Right cardiac atrium (tissue), 5 donors: ENCODE measurements around the gene SULT2B1. TPM values are rescaled to one million over a fixed set of nuclear protein-coding genes. Genes with fewer than 3 reads are reported as not detected.
"Not testable (repeated sequence)": the region's sequence is repeated elsewhere in the genome, so short reads cannot be mapped to it uniquely, and the experiment has no call there.

Source experiments
- ATAC-seq, 2 donors: fragments of 200-7000 bp; cut with Tn5 transposase; one replicate each; pipeline versions ENCODE4 v1.8.0 to v1.9.1; 2020; ENCODE audit warnings: moderate library complexity in 2 of 2, mild to moderate bottlenecking in 1 of 2
- DNase-seq, 3 donors: peaks; one replicate each; pipeline ENCODE4 v3.0.0-alpha.2; 2020
- H3K27ac ChIP-seq: one replicate; pipeline ENCODE4 v1.5.1; 2013; ENCODE audit warnings: mild to moderate bottlenecking, low read length, control low read depth, moderate library complexity
- H3K27me3 ChIP-seq: one replicate; pipeline ENCODE4 v1.6.1; 2013; ENCODE audit not compliant: control insufficient read depth, insufficient read depth
- H3K4me1 ChIP-seq: one replicate; pipeline ENCODE4 v1.6.1; 2013; ENCODE audit warnings: low read length; ENCODE audit not compliant: control insufficient read depth, insufficient read depth
- H3K4me3 ChIP-seq: one replicate; pipeline ENCODE4 v1.5.1; 2013; ENCODE audit warnings: low read length, control low read depth
- H3K9me3 ChIP-seq: one replicate; pipeline ENCODE4 v1.6.1; 2013; ENCODE audit warnings: low read length; ENCODE audit not compliant: control insufficient read depth
- WGBS: extraction: QIAGEN DNeasy Blood & Tissue Kit; methylation state at CpG from one replicate; pipeline ENCODE4 v1.1.7; 2013; 5-methylcytosine and 5-hydroxymethylcytosine counted together
- intact Hi-C, 4 donors: fragments of 100-400 bp; cut with DNase I; formaldehyde crosslinking; loops; one replicate each; pipeline versions ENCODE4 v1.11.0 to v1.14.0; 2022 to 2023
- polyA plus RNA-seq: library from polyadenylated mRNA; stranded (reverse); fragments of 200-250 nt; gene quantifications from one replicate; pipeline ENCODE4 v1.2.3, GENCODE V29; 2013
- total RNA-seq, 4 donors: library from RNA; stranded (reverse); fragmentation: NEBNext Ultra II Directional; extraction: Animal tissue kit (Norgen Biotek cat#: 25700); gene quantifications; one replicate each; pipeline ENCODE4 v1.2.1, GENCODE V29; 2021
- donor health status: healthy with polysubstance abuse.
- donor health status: DM: no; HTN: yes; CAD: no.
- donor health status: DM: no; HTN: no; CAD: no.
- donor health status: DM: no; HTN: yes; CAD: no; lungs with severe emphysema.
- donor health status: DM: yes; HTN: yes; CAD: no.

Gene SULT2B1
- total and polyA plus RNA-seq, 5 donors, result 0.14 to 0.76 (median 0.25) TPM; not detected in 2

- Histone ChIP-seq H3K4me1 (no peaks in the 10 kb centered on the region), H3K27ac (no peak overlapping the region), H3K4me3 (peak overlapping the region; percentile 43), H3K9me3 (no peaks in the 10 kb centered on the region), H3K27me3 (no peaks in the 10 kb centered on the region)
- DNase-seq (peak; percentile 31 to 74 (median 66)), ATAC-seq (no peak)
- intact Hi-C loops, result no loop called here
- WGBS, result 55% methylated on average over 24 of the region's 24 CpGs
Measured at GRCh38 chr19:48624791-48625723, 73.1 kb downstream of the SULT2B1 start.

DNA sequence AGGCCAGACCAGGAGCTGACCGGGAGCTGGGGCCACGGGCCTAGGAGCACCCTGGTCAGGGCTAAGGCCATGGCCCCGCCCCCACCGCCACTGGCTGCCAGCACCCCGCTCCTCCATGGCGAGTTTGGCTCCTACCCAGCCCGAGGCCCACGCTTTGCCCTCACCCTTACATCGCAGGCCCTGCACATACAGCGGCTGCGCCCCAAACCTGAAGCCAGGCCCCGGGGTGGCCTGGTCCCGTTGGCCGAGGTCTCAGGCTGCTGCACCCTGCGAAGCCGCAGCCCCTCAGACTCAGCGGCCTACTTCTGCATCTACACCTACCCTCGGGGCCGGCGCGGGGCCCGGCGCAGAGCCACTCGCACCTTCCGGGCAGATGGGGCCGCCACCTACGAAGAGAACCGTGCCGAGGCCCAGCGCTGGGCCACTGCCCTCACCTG, 73.9 kb downstream of the SULT2B1 start:
- Histone ChIP-seq H3K27me3 (no peaks in the 10 kb centered on the region), H3K4me1 (no peaks in the 10 kb centered on the region), H3K27ac (no peak overlapping the region), H3K9me3 (no peaks in the 10 kb centered on the region), H3K4me3 (no peak overlapping the region)
- ATAC-seq (no peak), DNase-seq (peak; percentile 34 to 73 (median 66))
- whole genome bisulfite sequencing, result 94% methylated on average over 30 of the region's 30 CpGs
- intact Hi-C loops, result no loop called here

DNA sequence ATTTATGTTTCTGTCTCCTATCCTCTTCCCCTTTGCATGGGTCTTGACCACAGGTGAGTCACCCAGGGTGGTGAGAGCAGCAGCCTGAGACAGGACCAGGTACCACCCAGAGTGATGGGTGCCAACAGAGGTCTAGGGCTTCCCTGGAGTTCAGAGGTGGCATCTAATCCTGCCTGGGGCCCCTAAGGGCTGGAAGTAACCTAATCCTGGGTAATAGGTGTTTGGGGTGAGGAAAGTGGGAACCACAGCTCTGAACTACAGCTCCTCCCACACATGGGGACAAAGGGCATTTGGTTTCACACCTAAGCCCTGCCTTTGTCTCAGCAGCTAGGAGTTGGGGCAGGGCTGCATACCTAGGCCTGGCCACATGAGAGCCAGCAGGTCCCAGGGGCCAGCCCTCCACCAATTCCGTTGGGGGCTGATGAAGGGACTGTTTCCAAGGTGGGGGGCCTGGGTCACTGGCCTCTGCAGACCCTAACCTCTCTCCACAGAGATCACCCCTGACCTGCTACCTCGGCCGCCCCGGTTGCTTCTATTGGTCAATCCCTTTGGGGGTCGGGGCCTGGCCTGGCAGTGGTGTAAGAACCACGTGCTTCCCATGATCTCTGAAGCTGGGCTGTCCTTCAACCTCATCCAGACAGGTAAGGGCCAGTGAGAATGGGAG, 75.4 kb downstream of the SULT2B1 start:
- H3K27me3 ChIP-seq, result no peaks in the 10 kb centered on the region
- ATAC-seq (no peak), DNase-seq (no peak)
- no peak overlapping the region for H3K4me3 ChIP-seq
- no peak overlapping the region for H3K27ac ChIP-seq
- no peaks in the 10 kb centered on the region for H3K9me3 ChIP-seq
- WGBS, result 78% methylated on average over 6 of the region's 6 CpGs
- intact Hi-C loops, result no loop called here
- peaks cover 2% of the 10 kb centered on the region for H3K4me1 ChIP-seq

DNA sequence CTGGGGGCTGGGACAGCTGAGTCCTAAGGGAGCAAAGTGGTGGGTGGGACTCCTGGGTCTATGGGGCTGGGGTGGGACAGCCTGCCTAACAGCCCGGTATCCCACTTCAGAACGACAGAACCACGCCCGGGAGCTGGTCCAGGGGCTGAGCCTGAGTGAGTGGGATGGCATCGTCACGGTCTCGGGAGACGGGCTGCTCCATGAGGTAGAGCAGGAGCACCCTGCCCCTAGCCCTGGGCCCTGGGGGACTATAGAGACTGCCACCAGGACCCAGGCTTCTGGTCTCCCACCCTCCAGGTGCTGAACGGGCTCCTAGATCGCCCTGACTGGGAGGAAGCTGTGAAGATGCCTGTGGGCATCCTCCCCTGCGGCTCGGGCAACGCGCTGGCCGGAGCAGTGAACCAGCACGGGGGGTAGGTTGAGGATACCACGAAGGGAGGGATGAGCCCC, 75.9 kb downstream of the SULT2B1 start:
- ATAC-seq (no peak), DNase-seq (no peak)
- H3K4me1 ChIP-seq, result peaks cover 2% of the 10 kb centered on the region
- H3K9me3 ChIP-seq, result no peaks in the 10 kb centered on the region
- whole genome bisulfite sequencing, result 80% methylated on average over 17 of the region's 17 CpGs
- no peak overlapping the region for H3K27ac ChIP-seq
- no peaks in the 10 kb centered on the region for H3K27me3 ChIP-seq
- intact Hi-C loops, result no loop called here
- H3K4me3 ChIP-seq, result no peak overlapping the region

- H3K27me3 ChIP-seq, result no peaks in the 10 kb centered on the region
- H3K9me3 ChIP-seq, result no peaks in the 10 kb centered on the region
- WGBS, result 76% methylated on average over 34 of the region's 34 CpGs
- H3K27ac ChIP-seq, result no peak overlapping the region
- H3K4me3 ChIP-seq, result no peak overlapping the region
- DNase-seq (peak; percentile 32 to 75 (median 74)), ATAC-seq (no peak)
- intact Hi-C loops, result no loop called here
- H3K4me1 ChIP-seq, result peaks cover 2% of the 10 kb centered on the region
Measured at GRCh38 chr19:48628486-48629296, 76.7 kb downstream of the SULT2B1 start.

DNA sequence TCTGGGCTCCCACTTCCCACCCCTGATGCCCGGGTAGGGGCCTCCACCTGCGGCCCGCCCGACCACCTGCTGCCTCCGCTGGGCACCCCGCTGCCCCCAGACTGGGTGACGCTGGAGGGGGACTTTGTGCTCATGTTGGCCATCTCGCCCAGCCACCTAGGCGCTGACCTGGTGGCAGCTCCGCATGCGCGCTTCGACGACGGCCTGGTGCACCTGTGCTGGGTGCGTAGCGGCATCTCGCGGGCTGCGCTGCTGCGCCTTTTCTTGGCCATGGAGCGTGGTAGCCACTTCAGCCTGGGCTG, 77.3 kb downstream of the SULT2B1 start:
- DNase-seq (peak in 2 of 3 donors; percentile 64 to 77), ATAC-seq (no peak)
- 88% methylated on average over 22 of the region's 22 CpGs for WGBS
- Histone ChIP-seq H3K27me3 (no peaks in the 10 kb centered on the region), H3K4me3 (no peak overlapping the region), H3K27ac (no peak overlapping the region), H3K9me3 (no peaks in the 10 kb centered on the region), H3K4me1 (peaks cover 2% of the 10 kb centered on the region)
- intact Hi-C loops, result no loop called here

DNA sequence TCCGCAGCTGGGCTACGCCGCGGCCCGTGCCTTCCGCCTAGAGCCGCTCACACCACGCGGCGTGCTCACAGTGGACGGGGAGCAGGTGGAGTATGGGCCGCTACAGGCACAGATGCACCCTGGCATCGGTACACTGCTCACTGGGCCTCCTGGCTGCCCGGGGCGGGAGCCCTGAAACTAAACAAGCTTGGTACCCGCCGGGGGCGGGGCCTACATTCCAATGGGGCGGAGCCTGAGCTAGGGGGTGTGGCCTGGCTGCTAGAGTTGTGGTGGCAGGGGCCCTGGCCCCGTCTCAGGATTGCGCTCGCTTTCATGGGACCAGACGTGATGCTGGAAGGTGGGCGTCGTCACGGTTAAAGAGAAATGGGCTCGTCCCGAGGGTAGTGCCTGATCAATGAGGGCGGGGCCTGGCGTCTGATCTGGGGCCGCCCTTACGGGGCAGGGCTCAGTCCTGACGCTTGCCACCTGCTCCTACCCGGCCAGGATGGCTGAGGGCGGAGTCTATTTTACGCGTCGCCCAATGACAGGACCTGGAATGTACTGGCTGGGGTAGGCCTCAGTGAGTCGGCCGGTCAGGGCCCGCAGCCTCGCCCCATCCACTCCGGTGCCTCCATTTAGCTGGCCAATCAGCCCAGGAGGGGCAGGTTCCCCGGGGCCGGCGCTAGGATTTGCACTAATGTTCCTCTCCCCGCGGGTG, 77.8 kb downstream of the SULT2B1 start:
- intact Hi-C loops, result no loop called here
- ATAC-seq (peak; percentile 37 to 54), DNase-seq (peak; percentile 76 to 88 (median 88))
- Histone ChIP-seq H3K4me3 (no peak overlapping the region), H3K4me1 (peaks cover 4% of the 10 kb centered on the region), H3K27me3 (no peaks in the 10 kb centered on the region), H3K27ac (peak overlapping the region; percentile 86), H3K9me3 (no peaks in the 10 kb centered on the region)
- 52% methylated on average over 48 of the region's 48 CpGs for WGBS

- DNase-seq (peak; percentile 88 to 96 (median 94)), ATAC-seq (peak; percentile 32 to 44)
- intact Hi-C loops, result no loop called here
- peak overlapping the region; percentile 86 for H3K27ac ChIP-seq
- 14% methylated on average over 47 of the region's 47 CpGs for WGBS
- no peaks in the 10 kb centered on the region for H3K9me3 ChIP-seq
- no peaks in the 10 kb centered on the region for H3K27me3 ChIP-seq
- H3K4me3 ChIP-seq, result no peak overlapping the region
- peaks cover 7% of the 10 kb centered on the region for H3K4me1 ChIP-seq
Measured at GRCh38 chr19:48630296-48631063, 78.5 kb downstream of the SULT2B1 start.

GRCh38 chr19:48631225-48631624, 79.3 kb downstream of the SULT2B1 start:
- WGBS, result 56% methylated on average over 3 of the region's 3 CpGs
- Histone ChIP-seq H3K4me1 (peaks cover 7% of the 10 kb centered on the region), H3K9me3 (no peaks in the 10 kb centered on the region), H3K4me3 (no peak overlapping the region), H3K27me3 (no peaks in the 10 kb centered on the region), H3K27ac (peak overlapping the region; percentile 86)
- ATAC-seq (no peak), DNase-seq (no peak)
- intact Hi-C loops, result no loop called here

DNA sequence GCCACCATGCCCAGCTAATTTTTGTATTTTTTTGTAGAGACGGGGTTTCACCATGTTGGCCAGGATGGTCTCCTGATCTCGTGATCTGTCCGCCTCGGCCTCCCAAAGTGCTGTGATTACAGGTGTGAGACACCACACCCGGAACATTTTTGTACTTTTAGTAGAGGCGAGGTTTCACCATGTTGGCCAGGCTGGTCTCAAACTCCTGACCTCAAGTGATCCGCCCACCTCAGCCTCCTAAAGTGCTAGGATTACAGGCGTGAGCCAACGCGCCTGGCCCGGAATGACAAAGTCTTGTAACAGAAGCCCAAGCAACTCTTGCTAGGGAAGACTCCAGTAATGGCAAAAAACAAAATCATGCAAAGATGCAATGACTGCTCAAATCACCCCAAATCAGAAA, 80.3 kb downstream of the SULT2B1 start:
- WGBS, result 91% methylated on average over 11 of the region's 11 CpGs
- intact Hi-C loops, result not testable (repeated sequence)

More for the DNA sequence above, 80.3 kb downstream of the SULT2B1 start:
- not testable (repeated sequence) for H3K27ac ChIP-seq, H3K4me3 ChIP-seq, H3K4me1 ChIP-seq, H3K27me3 ChIP-seq, ATAC-seq, DNase-seq, H3K9me3 ChIP-seq
